ENCODE results near the gene HYI.
"Not testable (repeated sequence)": the region's sequence is repeated elsewhere in the genome, so short reads cannot be mapped to it uniquely, and the experiment has no call there.

Gene HYI

GRCh38 chr1:43427524-43427923 is 26.2 kb downstream of the HYI start:
- no peak for DNase-seq (ENCODE audit: low spot score)

DNA sequence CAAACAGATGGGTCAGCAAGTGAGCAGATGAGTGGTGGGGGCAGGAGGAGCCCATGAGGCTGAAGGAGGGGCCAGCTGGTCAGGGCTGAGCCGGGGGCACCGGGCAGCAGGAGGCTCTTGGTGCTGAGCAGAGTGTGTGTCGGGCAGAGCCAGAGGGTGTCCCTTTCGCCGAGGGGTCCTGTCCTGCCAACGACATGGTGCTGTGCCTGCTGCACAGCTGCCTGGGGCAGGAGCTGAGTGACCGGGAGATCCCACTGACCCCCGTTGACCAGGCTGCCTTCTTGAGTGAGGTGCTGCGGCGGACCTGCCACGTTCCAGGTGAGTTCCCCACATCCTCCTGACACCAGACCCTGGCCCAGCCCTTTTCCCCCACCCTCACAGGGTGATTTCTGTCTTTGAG is 27.5 kb downstream of the HYI start:
- DNase-seq (ENCODE audit: low spot score) = no peak

- no peak for DNase-seq (ENCODE audit: low spot score)
These were observed 28.7 kb downstream of the HYI start for GRCh38 chr1:43425045-43425444.

DNA sequence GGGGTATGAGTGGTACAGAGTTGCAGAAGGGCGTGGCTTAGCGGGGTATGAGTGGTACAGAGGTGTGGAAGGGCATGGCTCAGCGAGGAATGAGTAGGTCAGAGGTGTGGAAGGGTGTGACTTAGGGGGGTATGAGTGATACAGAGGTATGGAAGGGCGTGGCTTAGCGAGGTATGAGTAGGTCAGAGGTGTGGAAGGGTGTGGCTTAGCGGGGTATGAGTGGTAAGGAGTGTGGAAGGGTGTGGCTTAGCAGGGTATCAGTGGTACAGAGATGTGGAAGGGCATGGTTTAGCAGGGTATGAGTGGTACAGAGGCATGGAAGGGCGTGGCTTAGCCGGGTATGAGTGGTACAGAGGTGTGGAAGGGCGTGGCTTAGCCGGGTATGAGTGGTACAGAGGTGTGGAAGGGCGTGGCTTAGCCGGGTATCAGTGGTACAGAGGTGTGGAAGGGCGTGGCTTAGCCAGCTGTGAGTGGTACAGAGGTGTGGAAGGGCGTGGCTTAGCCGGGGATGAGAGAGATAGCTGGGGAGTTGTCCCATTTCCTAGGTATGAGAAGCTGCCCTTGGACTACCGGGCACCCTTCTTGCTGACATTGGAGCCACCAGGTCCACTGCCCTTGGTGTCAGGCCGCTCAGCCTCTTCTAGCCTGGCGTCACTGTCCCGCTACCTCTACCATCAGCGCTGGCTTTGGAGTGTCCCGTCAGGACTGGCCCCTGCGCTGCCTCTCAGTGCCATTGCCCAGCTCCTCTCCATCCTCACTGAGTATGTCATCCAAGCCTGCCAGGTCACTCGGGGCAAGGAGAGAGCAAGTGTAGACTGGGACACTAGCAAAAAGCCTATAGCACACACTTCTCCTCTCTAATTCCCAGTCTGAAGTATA is 29.8 kb downstream of the HYI start:
- DNase-seq (ENCODE audit: low spot score) = no peak

DNA sequence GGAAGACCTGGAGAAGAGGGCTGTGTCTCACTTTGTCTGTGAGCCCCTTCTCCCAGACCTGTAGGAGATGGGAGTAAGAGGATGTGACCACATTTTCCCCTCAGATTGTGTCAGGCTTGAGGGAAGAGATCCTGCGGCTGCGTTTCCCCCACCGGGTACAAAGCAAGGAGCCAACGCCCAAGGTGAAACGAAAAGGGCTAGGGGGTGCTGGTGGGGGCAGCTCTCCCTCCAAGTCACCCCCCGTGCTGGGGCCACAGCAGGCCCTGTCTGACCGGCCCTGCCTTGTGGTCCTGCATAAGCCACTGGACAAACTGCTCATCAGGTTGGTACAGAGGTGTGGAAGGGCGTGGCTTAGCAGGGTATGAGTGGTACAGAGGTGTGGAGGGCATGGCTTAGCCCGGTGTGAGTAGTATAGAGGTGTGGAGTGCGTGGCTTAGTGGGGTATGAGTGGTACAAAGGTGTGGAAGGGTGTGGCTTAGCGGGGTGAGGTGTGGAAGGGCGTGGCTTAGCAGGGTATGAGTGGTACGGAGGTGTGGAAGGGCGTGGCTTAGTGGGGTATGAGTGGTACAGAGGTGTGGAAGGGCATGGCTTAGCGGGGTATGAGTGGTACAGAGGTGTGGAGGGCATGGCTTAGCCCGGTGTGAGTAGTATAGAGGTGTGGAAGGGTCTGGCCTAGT is 30.6 kb downstream of the HYI start:
- DNase-seq (ENCODE audit: low spot score) = no peak

DNA sequence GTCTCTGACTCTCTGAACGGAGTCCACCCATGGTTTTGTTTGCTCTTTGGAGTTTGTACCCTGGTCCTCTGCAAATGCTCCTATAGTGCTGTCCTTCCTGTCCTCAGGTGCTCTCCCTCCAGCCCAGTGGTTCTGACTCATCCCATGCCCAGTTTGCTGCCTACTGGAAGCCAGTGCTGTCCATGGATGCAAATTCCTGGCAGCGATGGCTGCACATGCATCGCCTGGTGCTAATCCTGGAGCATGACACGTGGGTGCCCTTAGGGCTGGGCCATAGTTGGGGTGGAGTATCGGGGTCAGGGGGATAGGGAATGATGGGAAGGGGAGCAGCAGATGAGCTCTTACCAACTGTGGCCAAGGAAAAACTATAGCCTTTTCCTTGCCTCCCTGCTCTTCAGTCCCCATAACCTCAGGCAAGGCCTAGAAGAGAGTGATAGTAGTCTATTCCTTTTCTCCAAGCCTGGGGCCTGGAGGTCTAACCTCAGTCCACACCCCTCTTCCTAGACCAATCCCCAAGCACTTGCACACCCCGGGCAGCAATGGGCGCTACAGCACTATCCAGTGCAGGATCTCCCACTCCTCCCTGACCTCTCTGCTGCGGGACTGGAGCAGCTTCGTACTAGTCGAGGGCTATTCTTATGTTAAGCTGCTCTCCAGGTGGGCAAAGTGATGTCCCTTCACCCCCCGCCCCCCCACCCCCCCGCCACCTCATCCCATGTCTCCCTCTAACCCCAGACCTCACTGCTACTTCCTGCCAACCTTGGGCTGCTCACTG is 31.6 kb downstream of the HYI start:
- DNase-seq (ENCODE audit: low spot score) = no peak

- no peak for DNase-seq (ENCODE audit: low spot score)
These were observed 32.3 kb downstream of the HYI start for GRCh38 chr1:43421396-43421795.

- no peak for DNase-seq (ENCODE audit: low spot score)
These were observed 32.9 kb downstream of the HYI start for GRCh38 chr1:43420874-43421273.

DNA sequence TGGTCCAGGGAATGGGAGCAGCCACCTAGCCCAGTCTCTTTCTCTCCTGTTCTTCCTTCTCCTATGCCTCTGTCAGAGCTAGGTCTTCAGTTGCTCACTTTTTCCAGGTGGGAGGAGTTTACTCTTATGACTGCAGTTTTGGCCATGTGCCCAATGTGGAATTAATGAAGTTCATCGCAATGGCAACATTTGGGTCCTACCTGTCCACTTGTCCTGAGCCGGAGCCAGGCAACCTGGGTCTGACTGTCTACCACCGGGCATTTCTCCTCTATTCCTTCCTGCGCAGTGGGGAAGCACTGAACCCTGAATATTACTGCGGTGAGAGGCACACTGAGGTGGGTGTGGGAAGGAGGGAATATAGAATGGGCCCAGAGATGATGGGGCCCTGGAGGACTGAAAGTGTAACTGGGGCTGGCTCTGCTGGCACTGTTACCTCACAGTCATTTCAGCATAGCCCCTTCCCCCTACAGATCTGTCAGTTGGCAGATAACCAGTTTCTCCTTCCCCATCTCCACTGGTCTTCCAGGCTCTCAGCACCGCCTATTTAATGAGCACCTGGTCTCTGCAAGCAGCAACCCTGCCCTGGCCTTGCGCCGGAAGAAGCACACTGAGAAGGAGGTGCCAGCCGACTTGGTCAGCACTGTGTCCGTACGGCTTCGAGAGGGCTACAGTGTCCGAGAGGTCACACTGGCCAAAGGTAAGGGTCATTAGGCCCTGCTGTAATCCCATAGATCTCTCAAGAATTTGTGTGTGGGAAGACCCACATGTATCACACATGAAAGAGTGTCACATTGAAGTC is 33.9 kb downstream of the HYI start:
- no peak for DNase-seq (ENCODE audit: low spot score)

- no peak for DNase-seq (ENCODE audit: low spot score)
These were observed 34.9 kb downstream of the HYI start for GRCh38 chr1:43418858-43419257.

- DNase-seq (ENCODE audit: low spot score) = no peak
These were observed 37.8 kb downstream of the HYI start for GRCh38 chr1:43415901-43416300.

DNA sequence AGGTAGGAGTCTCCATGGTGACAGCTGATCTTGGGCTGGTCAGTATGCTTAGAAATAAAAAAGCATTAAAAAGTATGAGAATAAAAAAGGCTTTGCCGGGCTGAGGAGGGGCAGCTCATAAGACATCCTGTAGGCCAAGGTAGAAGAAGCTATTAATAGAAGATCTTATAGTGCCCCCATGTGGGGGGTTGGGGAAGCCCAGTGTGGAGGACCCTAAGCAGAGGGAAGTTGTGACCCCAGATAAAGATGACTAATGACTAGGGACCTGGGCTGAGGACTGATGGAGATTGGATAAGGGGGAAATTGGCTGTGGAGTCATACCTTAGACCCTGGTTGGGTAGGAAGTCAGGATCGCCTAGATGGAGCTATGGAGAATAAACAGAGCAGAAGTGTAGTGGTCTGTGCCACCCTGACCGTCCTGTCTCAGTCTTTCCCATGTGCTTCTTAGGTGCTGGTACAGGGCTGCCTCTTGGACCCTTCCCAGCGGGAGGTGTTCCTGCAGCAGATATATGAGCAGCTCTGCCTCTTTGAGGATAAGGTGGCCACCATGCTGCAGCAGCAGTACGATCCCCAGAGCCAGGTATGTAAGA is 39.0 kb downstream of the HYI start:
- peak; percentile 36 for DNase-seq (ENCODE audit: low spot score)

GRCh38 chr1:43413426-43413825 is 40.3 kb downstream of the HYI start:
- not testable (repeated sequence) for DNase-seq (ENCODE audit: low spot score)

GRCh38 chr1:43410571-43410970 is 43.2 kb downstream of the HYI start:
- DNase-seq (ENCODE audit: low spot score) = no peak

DNA sequence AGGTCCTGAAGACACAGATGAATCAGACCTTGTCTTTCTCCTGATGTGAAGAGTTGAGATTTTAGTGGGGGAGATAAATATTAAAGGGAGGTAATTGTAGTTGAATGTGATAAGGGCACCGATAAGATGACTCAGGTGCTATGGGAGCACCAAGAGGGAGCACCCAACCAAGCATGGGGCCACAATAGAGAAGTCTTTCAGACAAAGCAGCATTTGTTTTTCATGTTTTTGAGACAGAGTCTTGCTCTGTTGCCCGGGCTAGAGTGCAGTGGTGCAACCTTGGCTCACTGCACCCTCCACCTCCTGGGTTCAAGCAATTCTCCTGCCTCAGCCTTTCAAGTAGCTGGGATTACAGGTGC is 47.9 kb downstream of the HYI start:
- no peak for DNase-seq (ENCODE audit: low spot score)

DNA sequence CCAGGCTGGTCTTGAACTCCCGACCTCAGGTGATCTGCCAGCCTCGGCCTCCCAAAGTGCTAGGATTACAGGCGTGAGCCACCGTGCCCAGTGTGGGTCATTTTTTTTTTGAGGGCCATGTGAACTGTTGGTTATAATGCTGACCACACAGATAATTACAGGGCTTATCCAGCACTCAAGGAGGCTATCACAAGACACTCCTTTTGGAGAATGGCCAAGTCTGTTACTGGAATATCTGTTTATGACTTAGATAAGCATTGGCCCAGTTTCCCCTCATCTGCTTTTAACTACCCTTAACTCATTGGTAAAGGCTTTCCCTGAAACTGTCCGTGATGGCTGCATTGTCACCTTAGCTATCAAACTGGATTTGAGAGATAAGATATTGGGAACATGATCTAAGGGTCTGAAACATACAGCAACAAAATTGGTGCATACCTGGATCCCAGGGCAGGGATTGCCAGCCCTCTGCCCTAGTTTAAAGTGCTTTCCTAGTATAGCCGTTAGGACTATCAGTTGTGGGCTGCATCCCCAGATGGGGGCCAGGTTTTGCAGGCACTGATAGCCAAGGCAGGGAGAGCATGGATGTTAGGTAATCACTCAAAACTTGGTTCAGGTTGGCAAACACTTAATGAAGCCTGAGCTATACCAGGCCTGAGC is 48.4 kb downstream of the HYI start:
- no peak for DNase-seq (ENCODE audit: low spot score)

DNA sequence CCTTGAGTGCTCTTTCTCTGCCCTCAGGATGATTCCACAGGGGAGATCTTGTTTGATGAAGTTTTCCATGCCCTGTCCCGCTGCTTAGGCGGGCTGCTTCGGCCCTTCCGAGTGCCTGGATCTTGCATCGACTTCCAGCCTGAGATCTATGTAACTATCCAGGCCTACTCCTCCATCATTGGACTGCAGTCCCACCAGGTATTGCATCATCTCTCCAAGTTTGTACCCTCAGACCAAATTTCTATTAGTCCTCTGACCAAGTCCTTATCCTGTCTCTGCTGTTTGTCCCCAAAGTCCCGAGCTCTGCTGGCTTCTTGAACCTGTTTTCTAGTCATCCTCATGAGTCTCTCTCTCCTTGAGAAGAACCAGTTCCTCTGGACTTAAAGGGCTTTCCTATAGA is 49.4 kb downstream of the HYI start:
- no peak for DNase-seq (ENCODE audit: low spot score)

DNA sequence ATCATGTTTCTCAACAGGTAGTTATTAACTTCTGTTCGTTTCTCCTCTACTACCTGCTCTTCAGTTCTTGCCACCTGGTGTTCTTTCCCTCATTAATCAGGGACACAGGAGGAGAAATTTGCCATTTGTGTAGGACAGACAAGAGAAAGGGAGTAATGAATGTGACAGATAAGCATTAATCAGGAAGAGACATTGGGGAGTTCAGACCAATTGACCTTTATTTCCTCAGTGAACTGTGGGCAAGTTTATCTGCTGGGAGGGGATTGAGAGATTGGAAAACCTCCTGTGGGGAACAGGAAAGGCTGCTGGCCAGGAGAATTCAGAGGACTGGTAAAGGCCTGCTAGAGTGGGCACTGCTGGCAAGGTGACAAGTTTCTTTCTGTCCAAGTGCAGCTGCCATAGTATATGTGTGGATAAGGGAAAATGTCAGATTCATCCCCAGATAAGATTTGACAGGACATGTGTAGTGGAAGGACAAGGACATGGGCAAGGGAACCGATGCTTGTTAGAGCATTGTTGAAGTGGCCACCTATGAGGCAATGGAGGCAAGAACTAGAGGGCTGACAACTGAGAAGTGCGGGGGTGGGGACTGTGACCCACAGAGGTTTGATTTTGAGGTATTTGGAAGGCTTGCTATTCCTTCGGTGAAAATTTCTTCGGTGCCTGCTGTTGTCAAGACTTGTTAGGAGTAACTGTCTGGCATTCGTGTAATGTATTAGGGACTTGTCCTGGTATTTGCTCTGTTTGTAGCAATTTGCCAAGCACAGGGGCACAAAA is 51.5 kb downstream of the HYI start:
- no peak for DNase-seq (ENCODE audit: low spot score)
